Loucy (cell line): Measurements from ENCODE around the gene AQP1.

ENCODE experiments used
- CTCF ChIP-seq: fragments of 200-600 bp; sonication (generic); conservative IDR thresholded peaks from 2 replicates; pipeline ENCODE4 v1.5.1; 2014; ENCODE audit warnings: mild to moderate bottlenecking, antibody characterized with exemption, low read length
- EZH2phosphoT487 ChIP-seq: fragments of 200-600 bp; IDR thresholded peaks from 2 replicates; pipeline ENCODE4 v1.6.1; 2018; ENCODE audit warnings: antibody characterized with exemption, mild to moderate bottlenecking, moderate library complexity, borderline replicate concordance

DNA sequence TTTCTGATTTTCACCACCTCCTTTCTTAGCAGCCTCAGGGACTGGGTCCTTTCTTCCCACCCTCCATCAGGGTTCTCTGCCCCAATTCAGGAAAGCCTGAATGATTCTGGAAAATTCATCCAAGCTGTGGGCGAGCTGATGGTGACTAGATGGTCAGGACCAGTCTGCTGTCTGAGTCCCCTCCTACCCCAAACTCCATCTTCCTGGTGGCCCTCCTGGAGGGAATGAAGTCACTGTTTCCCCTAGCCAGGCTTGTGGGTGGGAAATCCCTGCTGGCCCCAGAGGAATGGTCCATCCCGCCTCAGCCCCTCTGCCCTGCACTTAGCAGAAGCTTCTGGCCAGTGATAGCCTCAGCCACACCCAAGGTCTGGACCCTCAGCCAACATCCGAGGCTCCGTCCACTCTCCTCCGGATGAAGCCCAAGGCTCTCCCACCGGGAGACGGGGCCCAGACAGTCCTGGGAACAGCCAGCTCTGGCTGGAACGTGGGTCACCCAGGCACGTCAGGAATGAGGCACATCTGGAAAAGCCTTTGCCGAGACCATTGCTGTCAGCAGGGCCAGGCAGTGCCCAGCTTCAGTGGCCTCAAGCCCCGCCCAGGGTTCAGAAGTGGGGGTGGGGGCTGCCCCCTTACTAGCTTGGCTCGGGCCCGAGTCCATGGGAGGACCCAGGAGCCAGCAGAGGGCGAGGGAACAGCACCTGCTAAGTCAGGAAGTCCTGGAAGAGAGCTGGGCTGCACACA is 4.0 kb upstream of the AQP1 start:
- no peak for TF ChIP-seq CTCF
- TF ChIP-seq EZH2phosphoT487, result no peak
